NCI-H2171 treated with DMSO at 0.1 percent for 48 hours (cell line): ENCODE data around the gene SPDYE16.
"Not testable (repeated sequence)": the region's sequence is repeated elsewhere in the genome, so short reads cannot be mapped to it uniquely, and the experiment has no call there.

ENCODE experiments used
- DNase-seq: peaks from one replicate; lab custom pipeline; 2025; lab: John Stamatoyannopoulos, UW

The SPDYE16 gene

DNA sequence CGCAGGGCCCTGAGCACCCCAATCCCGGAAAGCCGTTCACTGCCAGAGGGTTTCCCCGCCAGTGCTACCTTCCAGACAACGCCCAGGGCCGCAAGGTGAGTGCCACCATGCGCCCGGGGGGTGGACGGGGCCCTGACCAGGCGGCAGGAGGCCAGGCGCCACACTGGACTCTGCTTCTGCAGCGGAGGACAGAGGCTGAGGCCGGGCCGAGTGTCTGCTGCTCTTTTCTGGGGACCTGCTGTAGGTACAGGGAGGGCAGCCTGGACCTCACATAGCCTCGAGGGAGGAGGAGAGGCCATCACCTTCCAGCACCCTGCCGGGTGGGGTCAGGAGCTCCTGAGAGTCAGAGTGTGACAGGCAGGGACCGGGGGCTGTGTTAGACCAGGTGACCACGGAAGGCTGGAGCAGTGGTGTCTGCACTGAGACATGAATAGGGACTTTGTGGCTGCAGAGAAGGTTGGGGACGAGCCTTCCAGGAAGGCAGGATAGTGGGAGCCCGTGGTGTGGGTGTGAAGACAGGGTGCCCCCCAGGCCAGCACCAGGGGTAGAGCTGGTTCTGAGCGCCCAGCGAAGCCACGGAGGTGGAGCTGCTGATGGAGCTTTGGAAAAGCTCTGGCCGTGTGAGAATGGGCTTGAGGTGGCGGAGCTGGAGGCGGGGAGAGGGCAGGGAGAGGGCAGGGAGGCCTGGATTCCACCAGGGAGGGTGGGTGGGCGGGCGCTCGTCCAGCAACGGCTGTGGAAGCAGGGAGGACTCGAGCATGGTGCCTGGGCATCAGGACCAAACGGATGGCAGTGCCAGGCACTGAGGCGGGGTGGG, 38.5 kb downstream of the SPDYE16 start:
- DNase-seq: not testable (repeated sequence)

DNA sequence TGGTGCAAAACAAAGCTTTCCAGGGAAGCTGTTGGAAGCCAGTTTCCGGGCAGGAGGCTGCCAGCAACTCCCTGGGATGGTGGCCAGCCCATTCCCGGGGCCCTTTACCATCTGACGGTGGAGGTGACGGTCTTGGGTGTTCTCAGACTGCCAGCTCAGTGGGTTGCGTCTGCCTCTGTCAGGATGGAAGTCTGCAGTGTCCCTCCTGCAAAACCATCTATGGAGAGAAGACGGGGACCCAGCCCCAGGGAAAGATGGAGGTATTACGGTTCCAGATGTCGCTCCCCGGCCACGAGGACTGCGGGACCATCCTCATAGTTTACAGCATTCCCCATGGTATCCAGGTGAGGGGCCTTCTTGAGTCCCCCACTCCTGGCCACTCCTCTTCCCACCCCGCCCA, 39.9 kb downstream of the SPDYE16 start:
- DNase-seq: not testable (repeated sequence)

DNA sequence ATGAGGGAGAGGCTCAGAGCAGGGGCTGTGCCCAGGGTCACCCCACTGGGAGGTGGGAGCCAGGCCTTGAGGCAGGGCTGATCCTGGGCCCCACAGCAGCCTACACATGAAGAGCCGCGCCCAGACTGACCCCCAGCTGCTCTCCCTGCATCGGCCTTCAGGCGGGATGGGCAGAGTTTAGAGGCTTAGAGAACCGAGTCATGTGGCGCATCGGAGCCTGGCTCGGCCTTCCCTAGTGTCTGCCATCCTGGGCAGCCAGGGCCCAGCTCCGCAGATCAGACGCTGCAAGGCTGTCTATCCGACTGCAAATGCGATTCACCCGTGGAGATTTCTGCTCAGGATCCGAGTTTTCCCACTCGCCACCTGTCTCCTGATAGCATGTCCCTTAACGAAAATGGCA, 40.3 kb downstream of the SPDYE16 start:
- not testable (repeated sequence) for DNase-seq

DNA sequence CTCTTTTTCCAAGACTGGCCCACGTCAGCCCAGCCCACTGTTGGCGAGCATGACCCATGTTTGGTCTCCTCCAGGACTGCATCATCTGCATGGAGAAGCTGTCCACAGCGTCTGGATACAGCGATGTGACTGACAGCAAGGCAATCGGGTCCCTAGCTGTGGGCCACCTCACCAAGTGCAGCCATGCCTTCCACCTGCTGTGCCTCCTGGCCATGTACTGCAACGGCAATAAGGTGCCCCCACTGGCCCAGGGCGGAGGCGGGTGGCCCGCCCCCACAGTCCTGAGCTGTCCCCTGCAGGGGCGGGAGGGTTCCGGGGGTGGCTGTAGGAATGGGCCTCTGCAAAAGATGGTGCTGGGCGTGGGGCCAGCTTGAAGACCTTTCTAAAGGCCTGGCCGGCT, 40.9 kb downstream of the SPDYE16 start:
- not testable (repeated sequence) for DNase-seq

DNA sequence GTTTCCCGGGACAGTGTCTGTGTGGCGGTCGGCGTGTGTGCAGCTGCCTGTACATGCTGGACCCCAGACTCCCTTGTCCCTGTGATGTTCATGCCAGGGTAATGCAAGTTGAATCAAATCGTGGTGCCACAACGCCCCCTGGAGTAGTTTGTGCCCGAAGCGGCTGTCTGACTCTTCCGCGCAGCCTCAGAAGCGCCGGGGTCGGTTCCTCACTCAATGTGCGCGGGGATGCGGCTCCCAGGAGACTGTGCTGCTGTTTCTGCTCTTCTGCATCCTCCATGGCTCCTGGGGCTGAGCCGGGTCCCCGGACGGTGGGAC, 43.2 kb downstream of the SPDYE16 start:
- DNase-seq: not testable (repeated sequence)

DNA sequence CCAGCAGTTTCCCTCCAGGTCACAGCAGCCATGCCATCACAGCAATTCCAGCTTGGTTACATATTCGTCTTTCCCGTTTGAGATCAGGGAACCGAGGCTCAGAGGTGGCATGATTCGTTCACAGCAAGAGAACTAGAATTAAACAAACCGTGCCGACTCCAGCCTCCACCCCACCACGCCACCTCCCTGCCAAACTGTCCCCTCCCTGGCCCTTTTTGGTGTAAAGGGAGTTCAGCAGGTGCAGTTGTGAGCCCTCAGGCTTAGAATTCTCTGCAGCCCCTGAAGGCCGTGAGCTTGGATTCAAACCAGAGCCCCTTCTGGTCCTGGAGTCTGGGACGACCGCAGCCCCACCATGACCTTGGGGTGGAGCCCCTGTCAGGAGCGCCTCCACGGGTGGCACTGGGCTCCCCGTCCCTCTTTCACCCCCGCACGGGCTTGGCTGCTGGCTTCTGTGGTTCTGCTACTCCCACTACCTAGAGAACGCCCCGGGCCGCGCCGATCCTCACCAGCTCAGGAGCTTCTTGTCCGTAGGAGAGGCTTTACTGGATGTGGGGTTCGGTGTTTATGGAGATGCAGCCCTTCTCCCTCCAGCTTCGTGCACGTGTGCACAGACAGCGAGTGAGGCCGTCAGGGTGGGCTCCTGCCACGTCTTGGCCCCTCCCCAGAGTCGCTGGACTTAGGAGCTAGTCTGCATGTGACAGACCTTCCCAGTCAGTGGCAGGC, 43.7 kb downstream of the SPDYE16 start:
- DNase-seq: not testable (repeated sequence)

DNA sequence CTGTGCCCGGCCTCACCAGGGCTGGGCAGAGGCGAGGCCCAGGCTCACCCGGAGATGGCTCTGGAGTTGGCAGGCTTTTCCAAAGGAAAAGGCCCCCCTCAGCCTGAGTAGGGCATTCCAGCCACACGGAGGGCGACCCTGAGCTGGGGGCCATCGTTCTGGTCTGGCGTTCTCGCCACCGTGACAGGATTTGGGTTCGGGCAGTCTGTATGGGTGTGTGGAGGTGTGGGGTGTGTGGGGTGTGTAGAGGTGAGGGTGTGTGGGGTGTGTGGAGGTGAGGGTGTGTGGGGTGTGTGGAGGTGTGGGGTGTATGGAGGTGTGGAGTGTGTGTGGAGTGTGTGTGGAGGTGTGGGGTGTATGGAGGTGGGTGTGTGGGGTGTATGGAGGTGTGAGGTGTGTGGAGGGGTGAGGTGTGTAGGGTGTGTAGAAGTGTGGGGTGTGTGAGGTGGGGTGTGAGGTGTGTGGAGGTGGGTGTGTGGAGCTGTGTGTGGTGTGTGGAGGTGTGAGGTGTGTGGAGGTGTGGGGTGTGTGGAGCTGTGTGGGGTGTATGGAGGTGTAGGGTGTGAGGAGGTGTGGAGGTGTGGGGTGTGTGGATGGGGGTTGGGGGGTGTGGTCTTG, 44.4 kb downstream of the SPDYE16 start:
- not testable (repeated sequence) for DNase-seq

DNA sequence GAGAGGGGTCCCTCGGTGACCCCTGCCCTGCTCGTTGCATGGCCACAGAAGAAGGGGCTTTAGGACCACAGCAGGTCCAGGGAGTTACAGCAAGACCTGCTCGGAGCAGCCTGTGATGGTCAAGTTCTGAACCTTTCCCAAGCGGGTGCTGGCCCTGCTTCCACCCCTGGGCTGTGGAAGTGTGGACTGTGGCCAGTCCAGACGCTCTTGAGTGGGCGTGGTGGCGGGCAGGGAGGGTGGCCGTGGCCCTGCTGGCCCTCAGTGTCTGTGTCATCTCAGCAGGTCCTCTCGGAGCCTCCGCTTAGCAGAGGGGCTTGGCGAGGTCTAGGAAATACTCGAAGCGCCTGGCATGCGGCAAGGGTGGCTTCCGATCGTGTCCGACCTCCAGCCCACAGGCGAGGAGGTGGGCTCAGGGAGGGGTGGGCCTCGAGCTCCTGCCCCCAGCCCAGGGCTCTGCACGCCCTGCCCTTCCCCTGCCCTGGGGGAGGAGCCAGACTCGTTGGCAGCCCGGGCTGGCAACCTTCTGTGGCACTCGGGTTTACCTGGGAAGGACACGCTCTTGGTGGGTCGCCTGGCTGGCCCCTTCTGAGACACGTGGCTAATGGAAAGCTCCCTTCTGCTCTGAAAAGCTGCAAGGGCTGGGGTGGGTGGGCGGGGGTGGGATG, 45.0 kb downstream of the SPDYE16 start:
- not testable (repeated sequence) for DNase-seq

DNA sequence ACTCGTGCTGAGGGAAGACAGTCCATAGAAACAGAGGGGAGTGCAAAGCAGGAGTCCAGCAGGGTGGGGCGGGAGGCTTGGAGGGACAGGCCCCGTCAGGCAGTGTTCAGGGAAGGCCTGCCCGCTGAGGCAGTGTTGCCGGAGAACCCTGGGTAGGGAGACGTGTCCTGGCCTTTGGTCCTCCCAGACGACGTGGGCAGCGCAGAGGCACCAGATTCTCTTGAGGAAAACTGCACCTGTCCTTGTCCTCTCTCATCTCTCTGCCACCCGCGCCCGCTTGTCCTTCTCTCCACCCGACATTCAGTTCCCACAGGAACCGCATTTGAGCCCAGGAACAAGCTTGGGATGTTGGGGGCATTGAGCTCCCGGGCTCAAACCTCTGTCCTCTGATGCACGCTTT, 47.4 kb downstream of the SPDYE16 start:
- DNase-seq: not testable (repeated sequence)

DNA sequence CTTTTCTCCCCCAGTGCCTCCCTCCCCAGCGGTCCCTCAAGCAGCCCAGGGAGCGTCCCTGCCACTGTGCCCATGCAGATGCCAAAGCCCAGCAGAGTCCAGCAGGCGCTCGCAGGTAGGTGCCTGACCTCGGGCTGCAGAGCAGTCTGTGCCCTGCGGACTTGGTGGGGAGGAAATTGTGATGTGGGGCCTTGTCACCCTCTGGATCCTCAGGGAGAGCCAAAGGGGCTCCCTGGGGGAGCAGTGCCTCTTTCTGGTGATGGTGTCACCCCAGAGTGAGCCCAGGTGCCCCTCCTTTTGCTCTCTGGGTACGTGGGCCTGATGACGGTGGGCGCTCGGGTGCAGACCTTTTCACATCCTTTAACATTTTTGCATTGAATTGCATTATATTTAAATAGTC, 51.0 kb downstream of the SPDYE16 start:
- DNase-seq: not testable (repeated sequence)

DNA sequence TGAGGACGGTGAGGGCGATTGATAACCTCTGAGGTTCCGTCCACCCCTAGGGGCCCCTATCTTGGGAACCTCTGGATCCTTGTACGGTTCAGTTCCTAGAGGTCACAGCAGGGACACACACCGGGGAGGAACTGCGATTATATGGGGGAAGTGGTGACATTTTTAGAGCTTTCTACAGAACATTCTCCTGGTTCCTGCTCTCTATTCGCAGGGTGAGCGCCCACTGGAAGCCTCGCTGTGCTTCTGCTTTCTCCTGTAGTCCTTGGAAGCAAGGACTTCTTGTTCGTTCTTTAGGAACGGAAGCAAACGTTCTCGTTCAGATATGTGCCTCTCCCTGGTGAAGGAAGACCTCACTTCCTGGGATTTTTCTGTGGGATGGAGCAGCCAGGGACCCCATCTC, 55.1 kb downstream of the SPDYE16 start:
- DNase-seq: not testable (repeated sequence)

DNA sequence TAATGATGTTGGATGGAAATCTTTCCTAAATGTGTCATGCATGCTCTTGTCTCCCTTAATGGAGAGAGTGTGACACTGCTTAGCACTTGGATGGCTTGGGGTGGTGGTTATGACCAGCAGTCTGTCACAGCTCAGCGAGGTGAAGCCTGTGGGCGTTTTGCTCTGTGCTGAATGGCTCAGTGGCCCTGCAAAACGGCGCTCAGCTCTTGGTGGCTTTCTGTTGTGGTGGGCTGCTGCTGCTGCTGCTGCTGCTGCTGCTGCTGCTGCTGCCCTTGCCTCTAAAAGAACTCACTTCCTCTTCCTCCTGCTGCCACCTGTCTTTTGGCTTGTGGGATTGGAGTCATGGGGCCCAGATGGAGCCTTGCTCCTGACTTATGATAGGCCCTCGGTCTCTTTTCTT, 56.5 kb downstream of the SPDYE16 start:
- not testable (repeated sequence) for DNase-seq

DNA sequence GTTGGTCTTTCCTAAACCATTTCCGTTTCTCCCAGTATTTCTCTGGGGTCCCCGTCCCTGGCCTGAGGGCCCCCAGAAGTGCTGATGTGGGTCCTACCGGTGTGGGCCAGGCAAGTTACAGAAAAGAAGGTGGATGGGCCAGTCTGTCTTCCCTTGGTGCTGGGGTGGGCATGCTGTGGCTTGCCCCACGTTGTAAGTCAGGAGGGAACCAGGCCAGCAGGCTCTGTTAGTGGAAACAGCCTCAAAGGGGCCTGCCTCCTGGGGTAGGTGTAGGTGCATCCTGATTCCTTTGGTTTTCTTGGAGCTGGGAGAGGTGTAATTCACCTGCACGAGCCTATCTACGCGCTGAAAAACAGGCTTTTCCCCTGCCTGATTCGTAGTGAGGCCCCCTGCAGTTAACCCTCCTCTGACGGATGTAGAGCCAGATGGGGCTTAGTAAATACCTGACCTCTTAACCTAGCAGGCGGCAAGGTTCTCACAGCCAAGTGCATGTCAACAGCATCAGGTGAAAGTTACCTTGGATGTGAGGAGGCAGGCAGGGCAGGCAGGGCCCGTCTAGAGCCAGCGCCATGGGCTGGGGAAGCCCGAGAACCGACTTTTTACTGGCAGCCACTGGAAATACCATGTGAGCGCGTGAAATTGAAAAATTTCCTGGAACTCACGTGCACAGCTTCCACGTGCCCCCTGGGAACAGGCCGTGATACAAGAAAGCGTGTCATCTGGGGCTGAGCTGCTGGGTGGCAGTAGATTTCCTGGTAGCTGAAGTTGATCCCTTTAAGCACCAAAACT, 57.1 kb downstream of the SPDYE16 start:
- DNase-seq: not testable (repeated sequence)

DNA sequence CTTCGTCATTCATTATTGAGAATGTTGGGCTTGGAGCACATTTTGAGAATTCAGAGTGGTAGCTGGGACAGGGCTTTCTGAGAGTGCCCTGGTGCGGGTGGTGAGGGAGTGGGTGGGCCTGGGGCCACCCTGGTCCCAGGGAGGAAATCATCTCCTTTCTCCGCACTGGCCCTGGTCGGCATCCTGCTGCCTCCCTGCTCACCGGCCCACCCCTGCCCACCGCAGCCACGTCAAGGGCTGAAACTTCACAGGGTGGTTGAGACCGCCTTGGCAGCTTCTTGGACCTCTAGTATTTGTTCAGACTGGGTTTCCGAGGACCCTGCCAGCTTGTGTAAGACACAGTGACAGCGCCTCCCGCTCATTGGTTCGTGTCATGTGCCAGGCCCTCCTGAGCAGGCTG, 58.6 kb downstream of the SPDYE16 start:
- DNase-seq: not testable (repeated sequence)

DNA sequence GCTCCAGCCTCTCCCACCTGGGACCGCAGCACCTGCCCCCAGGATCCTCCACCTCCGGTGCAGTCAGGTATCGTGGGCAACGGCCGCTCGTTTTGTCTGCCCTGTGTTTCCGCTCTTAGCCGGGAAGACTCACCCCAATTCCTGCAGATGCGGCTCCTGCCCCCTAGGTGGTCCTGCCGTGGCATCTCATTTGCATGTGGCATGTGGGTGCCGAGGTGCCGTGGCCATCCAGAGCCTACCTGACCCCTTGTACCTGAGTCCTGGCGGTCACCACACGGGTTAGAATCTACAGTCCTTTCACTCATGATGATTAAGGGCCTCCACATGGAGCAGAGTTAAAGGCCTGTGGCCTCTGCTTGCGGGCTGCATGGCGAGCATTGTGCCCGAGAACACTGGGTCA, 60.0 kb downstream of the SPDYE16 start:
- not testable (repeated sequence) for DNase-seq

DNA sequence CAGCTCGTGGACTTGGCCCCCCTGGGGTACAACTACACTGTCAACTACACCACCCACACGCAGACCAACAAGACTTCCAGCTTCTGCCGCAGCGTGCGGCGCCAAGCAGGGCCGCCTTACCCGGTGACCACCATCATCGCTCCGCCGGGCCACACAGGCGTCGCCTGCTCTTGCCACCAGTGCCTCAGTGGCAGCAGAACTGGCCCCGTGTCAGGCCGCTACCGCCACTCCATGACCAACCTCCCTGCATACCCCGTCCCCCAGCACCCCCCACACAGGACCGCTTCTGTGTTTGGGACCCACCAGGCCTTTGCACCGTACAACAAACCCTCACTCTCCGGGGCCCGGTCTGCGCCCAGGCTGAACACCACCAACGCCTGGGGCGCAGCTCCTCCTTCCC, 60.4 kb downstream of the SPDYE16 start:
- DNase-seq: not testable (repeated sequence)
